Stimulated activated CD8-positive, alpha-beta memory T cell treated with anti-CD3 and anti-CD28 coated beads, Interleukin-7, amount 100 ng/mL, for 4 hours (primary cell): ENCODE measurements around the gene LAMC3.

Experiments
- DNase-seq, 2 donors: peaks; one replicate each; pipeline ENCODE4 v3.0.0-alpha.2; 2020; ENCODE audit warnings: low read depth in 2 of 2

LAMC3 gene

GRCh38 chr9:131008909-131009618 is at the start of gene LAMC3:
Gene LAMC3, plus strand, starts transcription at chr9:131009174. Its CDS starts 41 bp downstream, at chr9:131009215.
- DNase-seq = no peak

- no peak for DNase-seq
Observed at GRCh38 chr9:130959809-130960334, 49.1 kb upstream of the LAMC3 start.

GRCh38 chr9:130960522-130961378 is 48.2 kb upstream of the LAMC3 start:
- DNase-seq = no peak

- DNase-seq = no peak
Observed at GRCh38 chr9:130961511-130962300, 47.3 kb upstream of the LAMC3 start.

GRCh38 chr9:130962418-130963316 is 46.3 kb upstream of the LAMC3 start:
- no peak for DNase-seq

- DNase-seq = no peak
Observed at GRCh38 chr9:130963337-130963908, 45.6 kb upstream of the LAMC3 start.

GRCh38 chr9:130963916-130964315 is 45.1 kb upstream of the LAMC3 start:
- no peak for DNase-seq

- no peak for DNase-seq
Observed at GRCh38 chr9:130965680-130966079, 43.3 kb upstream of the LAMC3 start.

GRCh38 chr9:130970052-130970451 is 38.9 kb upstream of the LAMC3 start:
- DNase-seq = no peak

- no peak for DNase-seq
Observed at GRCh38 chr9:130970855-130971254, 38.1 kb upstream of the LAMC3 start.

GRCh38 chr9:130971294-130971849 is 37.6 kb upstream of the LAMC3 start:
- DNase-seq = no peak

GRCh38 chr9:130972277-130972956 is 36.6 kb upstream of the LAMC3 start:
- no peak for DNase-seq

- no peak for DNase-seq
Observed at GRCh38 chr9:130972957-130973685, 35.9 kb upstream of the LAMC3 start.

GRCh38 chr9:130973686-130974281 is 35.2 kb upstream of the LAMC3 start:
- no peak for DNase-seq

GRCh38 chr9:130974697-130975096 is 34.3 kb upstream of the LAMC3 start:
- DNase-seq = no peak

- DNase-seq = no peak
Observed at GRCh38 chr9:130975156-130975555, 33.8 kb upstream of the LAMC3 start.

GRCh38 chr9:130975932-130976841 is 32.8 kb upstream of the LAMC3 start:
- DNase-seq = no peak
